ENCODE measurements around the gene HSPA4. TPM values are rescaled to one million over a fixed set of nuclear protein-coding genes. Genes with fewer than 3 reads are reported as not detected.

HSPA4 gene
- total RNA-seq, 1 experiment from 2014 or later, result 55.7 TPM

Small RNA genes within 50 kb of the gene (small RNA-seq; reads per million reads assigned to genes)
- not detected for gene AC113410.1
- gene AC113410.3, result not detected

Other genes starting within 250 kb of the HSPA4 start
- gene SOWAHA, start 238.7 kb upstream of the HSPA4 start, total RNA-seq (2014; rRNA removed; shearing (Covaris generic)), result 2.9 and 4.6 TPM in 2 replicates
- gene SHROOM1, start 221.4 kb upstream of the HSPA4 start, total RNA-seq (2014; rRNA removed; shearing (Covaris generic)), result 48.0 and 61.2 TPM in 2 replicates
- 0.05 and 0.26 TPM in 2 replicates for gene GDF9, start 185.5 kb upstream of the HSPA4 start, total RNA-seq (2014; rRNA removed; shearing (Covaris generic))
- 227 and 266 TPM in 2 replicates for gene UQCRQ, start 185.4 kb upstream of the HSPA4 start, total RNA-seq (2014; rRNA removed; shearing (Covaris generic))
- gene LEAP2, start 178.3 kb upstream of the HSPA4 start, total RNA-seq (2014; rRNA removed; shearing (Covaris generic)), result 0.64 and 1.5 TPM in 2 replicates
- 11.5 and 16.0 TPM in 2 replicates for gene AFF4, start 88.4 kb upstream of the HSPA4 start, total RNA-seq (2014; rRNA removed; shearing (Covaris generic))
- 8.5 and 22.9 TPM in 2 replicates for gene ZCCHC10, start 25.5 kb upstream of the HSPA4 start, total RNA-seq (2014; rRNA removed; shearing (Covaris generic))